Osteocyte (in vitro differentiated cells): ENCODE measurements around the gene DCDC2C. TPM values are rescaled to one million over a fixed set of nuclear protein-coding genes. Genes with fewer than 3 reads are reported as not detected.

Source experiments
- DNase-seq: peaks from one replicate; pipeline ENCODE4 v3.0.0; 2021; ENCODE audit warnings: mixed read lengths; ENCODE audit not compliant: unreplicated experiment; ENCODE audit errors: extremely low spot score
- H3K27ac Mint-ChIP-seq: one replicate; pipeline ENCODE4 v1.8.0; 2021; ENCODE audit warnings: mild to moderate bottlenecking, mixed read lengths; ENCODE audit not compliant: unreplicated experiment
- H3K27me3 Mint-ChIP-seq: one replicate; pipeline ENCODE4 v1.8.0; 2021; ENCODE audit warnings: mixed read lengths; ENCODE audit not compliant: unreplicated experiment
- H3K36me3 Mint-ChIP-seq: one replicate; pipeline ENCODE4 v1.8.0; 2021; ENCODE audit warnings: mixed read lengths; ENCODE audit not compliant: unreplicated experiment
- H3K4me1 Mint-ChIP-seq: one replicate; pipeline ENCODE4 v1.8.0; 2021; ENCODE audit warnings: mixed read lengths; ENCODE audit not compliant: unreplicated experiment
- H3K4me3 Mint-ChIP-seq: one replicate; pipeline ENCODE4 v1.8.0; 2021; ENCODE audit warnings: mild to moderate bottlenecking, moderate library complexity, mixed read lengths; ENCODE audit not compliant: unreplicated experiment
- H3K9me3 Mint-ChIP-seq: one replicate; pipeline ENCODE4 v1.8.0; 2021; ENCODE audit warnings: mixed read lengths; ENCODE audit not compliant: unreplicated experiment
- CTCF ChIP-seq: fragments of 200-600 bp; sonication (generic); IDR thresholded peaks from 2 replicates; pipeline ENCODE4 v1.5.0; 2021; ENCODE audit warnings: antibody characterized with exemption, mild to moderate bottlenecking, moderate library complexity
- total RNA-seq: library from RNA; stranded (reverse); gene quantifications from 2 replicates; pipeline ENCODE4 v1.2.1, GENCODE V29; 2021

The DCDC2C gene
- total RNA-seq, 1 donor from 2014 or later = not detected

- no peak for TF ChIP-seq CTCF
- Mint-ChIP-seq H3K27ac (no peak overlapping the region), H3K4me1 (no peaks in the 10 kb centered on the region), H3K27me3 (no peaks in the 10 kb centered on the region), H3K4me3 (no peak overlapping the region), H3K36me3 (no peaks in the 10 kb centered on the region), H3K9me3 (no peaks in the 10 kb centered on the region)
- DNase-seq = no peak
These were observed 29.1 kb upstream of the DCDC2C start for GRCh38 chr2:3674066-3674845.

GRCh38 chr2:3675687-3676086 lies 27.7 kb upstream of the DCDC2C start:
- no peak overlapping the region for H3K27ac Mint-ChIP-seq
- no peaks in the 10 kb centered on the region for H3K4me1 Mint-ChIP-seq
- no peaks in the 10 kb centered on the region for H3K27me3 Mint-ChIP-seq
- TF ChIP-seq CTCF = no peak
- H3K9me3 Mint-ChIP-seq = no peaks in the 10 kb centered on the region
- no peak overlapping the region for H3K4me3 Mint-ChIP-seq
- H3K36me3 Mint-ChIP-seq = no peaks in the 10 kb centered on the region
- no peak for DNase-seq

- H3K4me1 Mint-ChIP-seq = no peaks in the 10 kb centered on the region
- H3K9me3 Mint-ChIP-seq = no peaks in the 10 kb centered on the region
- H3K27ac Mint-ChIP-seq = no peak overlapping the region
- H3K36me3 Mint-ChIP-seq = no peaks in the 10 kb centered on the region
- no peak overlapping the region for H3K4me3 Mint-ChIP-seq
- DNase-seq = no peak
- H3K27me3 Mint-ChIP-seq = no peaks in the 10 kb centered on the region
- no peak for TF ChIP-seq CTCF
These were observed 25.9 kb upstream of the DCDC2C start for GRCh38 chr2:3677436-3677835.

GRCh38 chr2:3678212-3678611 lies 25.2 kb upstream of the DCDC2C start:
- TF ChIP-seq CTCF = no peak
- no peak overlapping the region for H3K27ac Mint-ChIP-seq
- H3K4me1 Mint-ChIP-seq = no peaks in the 10 kb centered on the region
- H3K4me3 Mint-ChIP-seq = no peak overlapping the region
- no peak for DNase-seq
- H3K9me3 Mint-ChIP-seq = no peaks in the 10 kb centered on the region
- H3K27me3 Mint-ChIP-seq = no peaks in the 10 kb centered on the region
- no peaks in the 10 kb centered on the region for H3K36me3 Mint-ChIP-seq

GRCh38 chr2:3679180-3679579 lies 24.2 kb upstream of the DCDC2C start:
- no peak for DNase-seq
- no peaks in the 10 kb centered on the region for H3K4me1 Mint-ChIP-seq
- H3K36me3 Mint-ChIP-seq = no peaks in the 10 kb centered on the region
- H3K9me3 Mint-ChIP-seq = no peaks in the 10 kb centered on the region
- no peak overlapping the region for H3K27ac Mint-ChIP-seq
- no peak for TF ChIP-seq CTCF
- H3K4me3 Mint-ChIP-seq = no peak overlapping the region
- peaks cover 1% of the 10 kb centered on the region for H3K27me3 Mint-ChIP-seq
